Right renal cortex interstitium (tissue), 3 donors: ENCODE data around the gene MACROD2. TPM values are rescaled to one million over a fixed set of nuclear protein-coding genes. Genes with fewer than 3 reads are reported as not detected.
A peak's percentile ranks its signal among the peaks of the same experiment; 100 is the strongest.

Experiments
- DNase-seq, 3 donors: peaks; one replicate each; pipeline ENCODE4 v3.0.0-alpha.2; 2013; ENCODE audit warnings: low read depth in 3 of 3, low spot score in 2 of 3
- polyA plus RNA-seq, 3 donors: library from polyadenylated mRNA; unstranded; fragments of 120-200 nt; gene quantifications; one replicate each; pipeline ENCODE4 v1.2.1, GENCODE V29; 2013; ENCODE audit not compliant: insufficient read length in 3 of 3

MACROD2 gene
- polyA plus RNA-seq, 3 donors = 14.4 to 15.6 (median 14.5) TPM

- no peak for DNase-seq
These were observed 336.3 kb downstream of the MACROD2 start for GRCh38 chr20:14331646-14332045.

- no peak for DNase-seq
These were observed 337.6 kb downstream of the MACROD2 start for GRCh38 chr20:14332866-14333265.

GRCh38 chr20:14333721-14334120, 338.4 kb downstream of the MACROD2 start:
- DNase-seq = no peak

- peak in 1 of 3 donors; percentile 73 for DNase-seq
These were observed 339.1 kb downstream of the MACROD2 start for GRCh38 chr20:14334306-14334930.

- no peak for DNase-seq
These were observed 339.7 kb downstream of the MACROD2 start for GRCh38 chr20:14335052-14335451.

GRCh38 chr20:14336686-14337085, 341.4 kb downstream of the MACROD2 start:
- no peak for DNase-seq

GRCh38 chr20:14337400-14338171, 342.3 kb downstream of the MACROD2 start, which contains the start of gene FLRT3:
Gene FLRT3 (minus strand): TSS chr20:14337612. CDS start chr20:14327506, 10,106 bp downstream.
- DNase-seq = peak; percentile 94 to 96 (median 95)

- no peak for DNase-seq
These were observed 346.5 kb downstream of the MACROD2 start for GRCh38 chr20:14341801-14342200.

GRCh38 chr20:14342918-14343317, 347.6 kb downstream of the MACROD2 start:
- no peak for DNase-seq

- DNase-seq = no peak
These were observed 348.3 kb downstream of the MACROD2 start for GRCh38 chr20:14343491-14344065.

- DNase-seq = no peak
These were observed 349.4 kb downstream of the MACROD2 start for GRCh38 chr20:14344746-14345145.

- no peak for DNase-seq
These were observed 360.5 kb downstream of the MACROD2 start for GRCh38 chr20:14355791-14356190.

GRCh38 chr20:14360416-14360815, 365.1 kb downstream of the MACROD2 start:
- DNase-seq = no peak

- DNase-seq = no peak
These were observed 366.4 kb downstream of the MACROD2 start for GRCh38 chr20:14361509-14362345.

- DNase-seq = no peak
These were observed 378.9 kb downstream of the MACROD2 start for GRCh38 chr20:14374196-14374595.

GRCh38 chr20:14375416-14375985, 380.2 kb downstream of the MACROD2 start:
- no peak for DNase-seq

GRCh38 chr20:14378326-14378725, 383.0 kb downstream of the MACROD2 start:
- no peak for DNase-seq

- DNase-seq = no peak
These were observed 388.0 kb downstream of the MACROD2 start for GRCh38 chr20:14383335-14383734.

GRCh38 chr20:14384416-14385175, 389.3 kb downstream of the MACROD2 start:
- no peak for DNase-seq
